Osteocyte (in vitro differentiated cells): ENCODE data around the gene MYO10. TPM values are rescaled to one million over a fixed set of nuclear protein-coding genes. Genes with fewer than 3 reads are reported as not detected.

ENCODE experiments used
- DNase-seq: peaks from one replicate; pipeline ENCODE4 v3.0.0; 2021; ENCODE audit warnings: mixed read lengths; ENCODE audit not compliant: unreplicated experiment; ENCODE audit errors: extremely low spot score
- H3K27ac Mint-ChIP-seq: one replicate; pipeline ENCODE4 v1.8.0; 2021; ENCODE audit warnings: mild to moderate bottlenecking, mixed read lengths; ENCODE audit not compliant: unreplicated experiment
- H3K27me3 Mint-ChIP-seq: one replicate; pipeline ENCODE4 v1.8.0; 2021; ENCODE audit warnings: mixed read lengths; ENCODE audit not compliant: unreplicated experiment
- H3K36me3 Mint-ChIP-seq: one replicate; pipeline ENCODE4 v1.8.0; 2021; ENCODE audit warnings: mixed read lengths; ENCODE audit not compliant: unreplicated experiment
- H3K4me1 Mint-ChIP-seq: one replicate; pipeline ENCODE4 v1.8.0; 2021; ENCODE audit warnings: mixed read lengths; ENCODE audit not compliant: unreplicated experiment
- H3K4me3 Mint-ChIP-seq: one replicate; pipeline ENCODE4 v1.8.0; 2021; ENCODE audit warnings: mild to moderate bottlenecking, moderate library complexity, mixed read lengths; ENCODE audit not compliant: unreplicated experiment
- H3K9me3 Mint-ChIP-seq: one replicate; pipeline ENCODE4 v1.8.0; 2021; ENCODE audit warnings: mixed read lengths; ENCODE audit not compliant: unreplicated experiment
- CTCF ChIP-seq: fragments of 200-600 bp; sonication (generic); IDR thresholded peaks from 2 replicates; pipeline ENCODE4 v1.5.0; 2021; ENCODE audit warnings: antibody characterized with exemption, mild to moderate bottlenecking, moderate library complexity
- total RNA-seq: library from RNA; stranded (reverse); gene quantifications from 2 replicates; pipeline ENCODE4 v1.2.1, GENCODE V29; 2021

The MYO10 gene
- total RNA-seq, 1 donor from 2014 or later = 87.8 TPM

- Mint-ChIP-seq H3K4me3 (no peak overlapping the region), H3K4me1 (peaks cover 20% of the 10 kb centered on the region), H3K9me3 (no peaks in the 10 kb centered on the region), H3K27ac (peak overlapping the region; percentile 4), H3K36me3 (peaks cover 42% of the 10 kb centered on the region), H3K27me3 (no peaks in the 10 kb centered on the region)
- no peak for TF ChIP-seq CTCF
- DNase-seq = no peak
Observed at GRCh38 chr5:16773991-16774390, 162.1 kb downstream of the MYO10 start.

GRCh38 chr5:16772556-16772955 lies 163.5 kb downstream of the MYO10 start:
- TF ChIP-seq CTCF = no peak
- Mint-ChIP-seq H3K4me3 (no peak overlapping the region), H3K27me3 (no peaks in the 10 kb centered on the region), H3K4me1 (peaks cover 16% of the 10 kb centered on the region), H3K27ac (no peak overlapping the region), H3K36me3 (peaks cover 44% of the 10 kb centered on the region), H3K9me3 (no peaks in the 10 kb centered on the region)
- DNase-seq = no peak

GRCh38 chr5:16768184-16768583 lies 167.9 kb downstream of the MYO10 start:
- TF ChIP-seq CTCF = no peak
- H3K27me3 Mint-ChIP-seq = no peaks in the 10 kb centered on the region
- peaks cover 49% of the 10 kb centered on the region for H3K36me3 Mint-ChIP-seq
- H3K9me3 Mint-ChIP-seq = no peaks in the 10 kb centered on the region
- H3K4me1 Mint-ChIP-seq = no peaks in the 10 kb centered on the region
- no peak overlapping the region for H3K27ac Mint-ChIP-seq
- no peak overlapping the region for H3K4me3 Mint-ChIP-seq
- DNase-seq = no peak

GRCh38 chr5:16763211-16763610 lies 172.9 kb downstream of the MYO10 start:
- DNase-seq = no peak
- Mint-ChIP-seq H3K4me1 (no peaks in the 10 kb centered on the region), H3K9me3 (no peaks in the 10 kb centered on the region), H3K27me3 (no peaks in the 10 kb centered on the region), H3K4me3 (no peak overlapping the region), H3K36me3 (peaks cover 51% of the 10 kb centered on the region), H3K27ac (no peak overlapping the region)
- no peak for TF ChIP-seq CTCF

GRCh38 chr5:16759147-16759773 lies 176.8 kb downstream of the MYO10 start:
- H3K4me1 Mint-ChIP-seq = peaks cover 5% of the 10 kb centered on the region
- TF ChIP-seq CTCF = no peak
- H3K27ac Mint-ChIP-seq = no peak overlapping the region
- no peak for DNase-seq
- H3K4me3 Mint-ChIP-seq = no peak overlapping the region
- H3K36me3 Mint-ChIP-seq = peaks cover 57% of the 10 kb centered on the region
- H3K27me3 Mint-ChIP-seq = no peaks in the 10 kb centered on the region
- H3K9me3 Mint-ChIP-seq = no peaks in the 10 kb centered on the region
